ENCODE data around the gene TMEM201.

Gene TMEM201

GRCh38 chr1:9654834-9655723, 66.4 kb downstream of the TMEM201 start:
- DNase-seq, result no peak

- no peak for DNase-seq
These were observed 67.1 kb downstream of the TMEM201 start for GRCh38 chr1:9655836-9656235.

- no peak for DNase-seq
These were observed 68.9 kb downstream of the TMEM201 start for GRCh38 chr1:9657521-9658032.

- DNase-seq, result no peak
These were observed 69.5 kb downstream of the TMEM201 start for GRCh38 chr1:9658199-9658598.

- DNase-seq, result no peak
These were observed 70.6 kb downstream of the TMEM201 start for GRCh38 chr1:9659328-9659727.

GRCh38 chr1:9663257-9663656, 74.5 kb downstream of the TMEM201 start:
- DNase-seq, result no peak

Measured in NCI-H1694 treated with DMSO at 0.1 percent for 48 hours (cell line).